ENCODE data around the gene COL23A1. TPM values are rescaled to one million over a fixed set of nuclear protein-coding genes. Genes with fewer than 3 reads are reported as not detected.

Gene COL23A1
- total and polyA plus RNA-seq, 2 experiments from 2014 or later, result 1.1 to 5.1 TPM

- TF ChIP-seq EZH2phosphoT487 (IDR thresholded peaks at IDR 0.05; ENCODE audit: low read depth, severe bottlenecking, unreplicated experiment) (no peak), EZH2 (IDR thresholded peaks at IDR 0.05; ENCODE audit: borderline replicate concordance) (no peak)
- TF ChIP-seq, protein P1, sequence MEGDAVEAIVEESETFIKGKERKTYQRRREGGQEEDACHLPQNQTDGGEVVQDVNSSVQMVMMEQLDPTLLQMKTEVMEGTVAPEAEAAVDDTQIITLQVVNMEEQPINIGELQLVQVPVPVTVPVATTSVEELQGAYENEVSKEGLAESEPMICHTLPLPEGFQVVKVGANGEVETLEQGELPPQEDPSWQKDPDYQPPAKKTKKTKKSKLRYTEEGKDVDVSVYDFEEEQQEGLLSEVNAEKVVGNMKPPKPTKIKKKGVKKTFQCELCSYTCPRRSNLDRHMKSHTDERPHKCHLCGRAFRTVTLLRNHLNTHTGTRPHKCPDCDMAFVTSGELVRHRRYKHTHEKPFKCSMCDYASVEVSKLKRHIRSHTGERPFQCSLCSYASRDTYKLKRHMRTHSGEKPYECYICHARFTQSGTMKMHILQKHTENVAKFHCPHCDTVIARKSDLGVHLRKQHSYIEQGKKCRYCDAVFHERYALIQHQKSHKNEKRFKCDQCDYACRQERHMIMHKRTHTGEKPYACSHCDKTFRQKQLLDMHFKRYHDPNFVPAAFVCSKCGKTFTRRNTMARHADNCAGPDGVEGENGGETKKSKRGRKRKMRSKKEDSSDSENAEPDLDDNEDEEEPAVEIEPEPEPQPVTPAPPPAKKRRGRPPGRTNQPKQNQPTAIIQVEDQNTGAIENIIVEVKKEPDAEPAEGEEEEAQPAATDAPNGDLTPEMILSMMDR (IDR thresholded peaks at IDR 0.05; ENCODE audit: poor library complexity), result no peak
- Histone ChIP-seq H3K36me3 (replicated peaks; ENCODE audit: insufficient read depth, low read depth) (no peaks in the 10 kb centered on the region), H4K20me1 (ENCODE audit: insufficient read depth, poor library complexity, severe bottlenecking) (no peaks in the 10 kb centered on the region), H3K79me2 (no peaks in the 10 kb centered on the region), H3K4me2 (no peak overlapping the region), H3K4me1 (ENCODE audit: insufficient read depth) (peaks cover 16% of the 10 kb centered on the region), H3K27ac (no peak overlapping the region), H3K9me2 (replicated peaks; ENCODE audit: insufficient read depth) (no peaks in the 10 kb centered on the region), H3K27me3 (no peaks in the 10 kb centered on the region), H3K9me3 (ENCODE audit: low read depth) (no peaks in the 10 kb centered on the region), H3K4me3 (no peak overlapping the region), H2AFZ (no peak overlapping the region)
- WGBS (ENCODE audit: low lambda C conversion rate, missing lambda C conversion rate), result 90% methylated on average over 22 of the region's 23 CpGs
- no peak for DNase-seq (ENCODE audit: low spot score)
These were observed 28.4 kb downstream of the COL23A1 start for GRCh38 chr5:178561746-178562264.

GRCh38 chr5:178560911-178561310 is 29.3 kb downstream of the COL23A1 start:
- Histone ChIP-seq H2AFZ (no peak overlapping the region), H3K4me3 (no peak overlapping the region), H3K9me2 (replicated peaks; ENCODE audit: insufficient read depth) (no peaks in the 10 kb centered on the region), H4K20me1 (ENCODE audit: insufficient read depth, poor library complexity, severe bottlenecking) (no peaks in the 10 kb centered on the region), H3K4me1 (ENCODE audit: insufficient read depth) (peaks cover 16% of the 10 kb centered on the region), H3K79me2 (no peaks in the 10 kb centered on the region), H3K9me3 (ENCODE audit: low read depth) (no peaks in the 10 kb centered on the region), H3K27ac (no peak overlapping the region), H3K36me3 (replicated peaks; ENCODE audit: insufficient read depth, low read depth) (no peaks in the 10 kb centered on the region), H3K27me3 (no peaks in the 10 kb centered on the region), H3K4me2 (no peak overlapping the region)
- WGBS (ENCODE audit: low lambda C conversion rate, missing lambda C conversion rate), result 71% methylated on average over 7 of the region's 7 CpGs
- TF ChIP-seq, protein P1 (IDR thresholded peaks at IDR 0.05; ENCODE audit: poor library complexity), result no peak
- TF ChIP-seq EZH2 (IDR thresholded peaks at IDR 0.05; ENCODE audit: borderline replicate concordance) (no peak), EZH2phosphoT487 (IDR thresholded peaks at IDR 0.05; ENCODE audit: low read depth, severe bottlenecking, unreplicated experiment) (no peak)
- DNase-seq (ENCODE audit: low spot score), result no peak

DNA sequence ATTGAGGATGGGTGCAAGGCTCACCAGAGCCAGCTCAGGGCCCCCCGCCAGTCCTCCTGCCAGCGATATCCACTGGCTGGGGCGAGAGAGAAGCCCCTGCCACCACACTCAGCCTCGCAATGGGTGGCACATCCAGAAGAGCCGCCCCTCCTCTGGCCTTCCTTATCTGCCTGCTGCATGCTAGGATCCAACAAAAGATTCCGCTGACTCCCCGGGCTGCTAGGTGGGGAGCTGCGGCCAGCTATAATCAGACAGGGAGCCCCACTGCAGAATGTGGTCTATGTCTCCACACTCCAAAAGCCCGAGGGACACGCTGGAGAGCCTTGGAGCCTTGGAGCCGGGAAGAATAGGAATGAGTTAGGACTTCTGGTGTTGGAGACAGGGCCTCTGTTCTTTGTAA is 32.8 kb downstream of the COL23A1 start:
- no peaks in the 10 kb centered on the region for H3K36me3 ChIP-seq (replicated peaks; ENCODE audit: insufficient read depth, low read depth)
- H3K27ac ChIP-seq, result no peak overlapping the region
- H2AFZ ChIP-seq, result no peak overlapping the region
- H4K20me1 ChIP-seq (ENCODE audit: insufficient read depth, poor library complexity, severe bottlenecking), result no peaks in the 10 kb centered on the region
- DNase-seq (ENCODE audit: low spot score), result no peak
- TF ChIP-seq EZH2phosphoT487 (IDR thresholded peaks at IDR 0.05; ENCODE audit: low read depth, severe bottlenecking, unreplicated experiment), result no peak
- no peaks in the 10 kb centered on the region for H3K27me3 ChIP-seq
- H3K9me3 ChIP-seq (ENCODE audit: low read depth), result no peaks in the 10 kb centered on the region
- H3K4me1 ChIP-seq (ENCODE audit: insufficient read depth), result no peaks in the 10 kb centered on the region
- WGBS (ENCODE audit: low lambda C conversion rate, missing lambda C conversion rate), result 83% methylated on average over 11 of the region's 11 CpGs
- H3K4me3 ChIP-seq, result no peak overlapping the region
- H3K4me2 ChIP-seq, result no peak overlapping the region
- no peaks in the 10 kb centered on the region for H3K79me2 ChIP-seq
- H3K9me2 ChIP-seq (replicated peaks; ENCODE audit: insufficient read depth), result no peaks in the 10 kb centered on the region

DNA sequence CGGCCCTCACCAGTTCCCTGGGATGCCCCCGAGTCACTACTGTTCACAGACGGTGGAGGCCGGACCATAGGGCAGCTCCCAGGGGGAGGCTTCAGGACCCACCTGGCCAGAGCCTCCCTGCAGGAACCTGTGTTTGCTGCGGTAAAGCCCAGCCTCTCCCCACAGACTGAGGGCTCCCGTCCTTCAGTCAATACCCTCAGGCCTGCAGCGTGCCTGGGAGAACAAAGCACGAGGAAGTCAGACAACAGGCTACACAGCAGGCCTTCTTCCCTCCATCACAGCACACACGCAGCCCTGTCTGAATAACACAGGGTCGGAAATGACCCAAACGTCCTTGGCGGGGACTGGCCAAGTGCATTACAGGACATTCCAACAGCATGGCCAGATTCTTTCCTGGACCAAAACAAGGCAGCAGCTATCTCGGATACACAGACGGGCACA is 34.4 kb downstream of the COL23A1 start:
- Histone ChIP-seq H3K9me3 (ENCODE audit: low read depth) (no peaks in the 10 kb centered on the region), H3K9me2 (replicated peaks; ENCODE audit: insufficient read depth) (no peaks in the 10 kb centered on the region), H3K4me1 (ENCODE audit: insufficient read depth) (no peaks in the 10 kb centered on the region), H3K4me3 (no peak overlapping the region), H3K4me2 (no peak overlapping the region), H3K36me3 (replicated peaks; ENCODE audit: insufficient read depth, low read depth) (no peaks in the 10 kb centered on the region), H4K20me1 (ENCODE audit: insufficient read depth, poor library complexity, severe bottlenecking) (no peaks in the 10 kb centered on the region), H2AFZ (no peak overlapping the region), H3K27ac (no peak overlapping the region), H3K27me3 (no peaks in the 10 kb centered on the region), H3K79me2 (no peaks in the 10 kb centered on the region)
- no peak for TF ChIP-seq EZH2 (IDR thresholded peaks at IDR 0.05; ENCODE audit: borderline replicate concordance)
- TF ChIP-seq, protein P1 (IDR thresholded peaks at IDR 0.05; ENCODE audit: poor library complexity), result no peak
- TF ChIP-seq EZH2phosphoT487 (IDR thresholded peaks at IDR 0.05; ENCODE audit: low read depth, severe bottlenecking, unreplicated experiment), result no peak
- 77% methylated on average over 14 of the region's 14 CpGs for WGBS (ENCODE audit: low lambda C conversion rate, missing lambda C conversion rate)
- no peak for DNase-seq (ENCODE audit: low spot score)

Data from hepatocyte (in vitro differentiated cells).